Upper lobe of right lung (tissue), 1 donor: ENCODE data around the gene TXNDC16. TPM values are rescaled to one million over a fixed set of nuclear protein-coding genes. Genes with fewer than 3 reads are reported as not detected.

Experiments
- ATAC-seq: fragments of 200-7000 bp; cut with Tn5 transposase; one replicate; pipeline ENCODE4 v1.9.1; 2020; ENCODE audit warnings: mild to moderate bottlenecking, moderate library complexity
- DNase-seq: peaks from one replicate; pipeline ENCODE4 v3.0.0-alpha.2; 2020
- H3K27ac ChIP-seq: fragments of 200-600 bp; one replicate; pipeline ENCODE4 v1.8.0; 2022
- H3K27me3 ChIP-seq: fragments of 200-600 bp; one replicate; pipeline ENCODE4 v1.8.0; 2022; ENCODE audit warnings: mild to moderate bottlenecking
- H3K36me3 ChIP-seq: fragments of 200-600 bp; one replicate; pipeline ENCODE4 v1.8.0; 2022
- H3K4me1 ChIP-seq: fragments of 200-600 bp; one replicate; pipeline ENCODE4 v1.8.0; 2022
- H3K4me3 ChIP-seq: fragments of 200-600 bp; one replicate; pipeline ENCODE4 v1.8.0; 2022; ENCODE audit warnings: mild to moderate bottlenecking
- H3K9me3 ChIP-seq: fragments of 200-600 bp; one replicate; pipeline ENCODE4 v1.8.0; 2022
- CTCF ChIP-seq: fragments of 200-600 bp; IDR thresholded peaks from one replicate; pipeline ENCODE4 v1.8.0; 2022; ENCODE audit warnings: antibody characterized with exemption
- intact Hi-C: fragments of 100-400 bp; cut with DNase I; formaldehyde crosslinking; loops from one replicate; pipeline ENCODE4 v1.11.0; 2022
- total RNA-seq: library from RNA; stranded (reverse); fragmentation: NEBNext Ultra II Directional; extraction: Animal tissue kit (Norgen Biotek cat#: 25700); gene quantifications from one replicate; pipeline ENCODE4 v1.2.1, GENCODE V29; 2021
- donor health status: DM: no; HTN: yes; CAD: no; lungs with severe emphysema.

TXNDC16 gene
- total RNA-seq, 1 donor from 2014 or later: 5.1 TPM

- DNase-seq (no peak), ATAC-seq (no peak)
- H3K27me3 ChIP-seq: no peaks in the 10 kb centered on the region
- no peak overlapping the region for H3K4me3 ChIP-seq
- TF ChIP-seq CTCF: no peak
- no peak overlapping the region for H3K27ac ChIP-seq
- no peaks in the 10 kb centered on the region for H3K36me3 ChIP-seq
- H3K4me1 ChIP-seq: no peaks in the 10 kb centered on the region
- intact Hi-C loops: no loop called here
- H3K9me3 ChIP-seq: peaks cover 4% of the 10 kb centered on the region
Measured at GRCh38 chr14:52463375-52463774, 88.9 kb downstream of the TXNDC16 start.

GRCh38 chr14:52461721-52462120 is 90.6 kb downstream of the TXNDC16 start:
- intact Hi-C loops: no loop called here
- no peak for DNase-seq

GRCh38 chr14:52458721-52459085 is 93.6 kb downstream of the TXNDC16 start:
- Histone ChIP-seq H3K4me1 (no peaks in the 10 kb centered on the region), H3K9me3 (peaks cover 4% of the 10 kb centered on the region), H3K36me3 (no peaks in the 10 kb centered on the region), H3K27ac (peak overlapping the region; percentile 59), H3K27me3 (no peaks in the 10 kb centered on the region), H3K4me3 (no peak overlapping the region)
- DNase-seq: no peak
- intact Hi-C loops: no loop called here
- no peak for ATAC-seq
- no peak for TF ChIP-seq CTCF

More at GRCh38 chr14:52461721-52462120, 90.6 kb downstream of the TXNDC16 start:
- no peaks in the 10 kb centered on the region for H3K36me3 ChIP-seq
- no peak for ATAC-seq
- no peaks in the 10 kb centered on the region for H3K27me3 ChIP-seq
- no peak overlapping the region for H3K27ac ChIP-seq
- TF ChIP-seq CTCF: no peak
- H3K9me3 ChIP-seq: peaks cover 4% of the 10 kb centered on the region
- no peak overlapping the region for H3K4me3 ChIP-seq
- no peaks in the 10 kb centered on the region for H3K4me1 ChIP-seq

- intact Hi-C loops: no loop called here
- no peaks in the 10 kb centered on the region for H3K27me3 ChIP-seq
- H3K9me3 ChIP-seq: peaks cover 4% of the 10 kb centered on the region
- TF ChIP-seq CTCF: no peak
- DNase-seq (no peak), ATAC-seq (no peak)
- no peaks in the 10 kb centered on the region for H3K36me3 ChIP-seq
- peak overlapping the region; percentile 59 for H3K27ac ChIP-seq
- no peak overlapping the region for H3K4me3 ChIP-seq
- no peaks in the 10 kb centered on the region for H3K4me1 ChIP-seq
Measured at GRCh38 chr14:52457411-52457810, 94.9 kb downstream of the TXNDC16 start.

DNA sequence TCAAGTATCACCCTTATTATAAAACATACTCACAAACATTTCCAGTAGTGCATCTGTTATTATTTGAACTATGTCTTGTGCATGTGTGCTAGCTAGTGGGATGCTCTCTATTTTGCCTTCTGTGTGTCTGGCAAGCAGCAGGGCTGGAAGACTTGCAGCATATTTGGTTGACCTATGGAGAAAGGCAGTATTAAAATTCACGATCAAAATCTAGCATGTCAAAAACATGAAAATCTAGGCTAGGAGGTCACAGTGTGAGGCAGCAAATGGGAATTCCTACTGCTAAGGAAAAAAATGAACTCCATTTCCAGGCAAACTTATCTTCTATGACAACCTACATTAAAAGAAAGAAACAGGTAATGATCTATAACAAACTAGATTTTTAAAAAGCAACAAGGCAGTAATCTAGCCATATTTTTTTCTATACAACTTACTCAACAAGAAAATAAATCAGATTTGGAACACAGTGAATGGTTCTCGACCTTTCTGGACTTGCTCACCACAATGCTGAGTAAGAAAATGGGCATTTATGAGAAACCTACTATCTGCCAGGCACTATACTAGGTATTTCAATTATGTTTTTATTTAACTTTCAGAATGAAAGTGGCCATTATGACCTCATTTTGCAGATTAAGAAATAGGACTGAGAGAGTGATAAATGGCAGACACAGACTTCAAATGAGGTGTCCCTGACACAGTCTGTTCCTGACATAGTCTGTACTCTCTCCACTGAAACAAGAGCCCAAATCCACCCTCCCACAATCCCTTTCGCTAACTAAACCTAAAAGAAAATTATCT is 96.8 kb downstream of the TXNDC16 start:
- no peak for TF ChIP-seq CTCF
- no peaks in the 10 kb centered on the region for H3K9me3 ChIP-seq
- no peaks in the 10 kb centered on the region for H3K27me3 ChIP-seq
- DNase-seq (no peak), ATAC-seq (no peak)
- H3K27ac ChIP-seq: no peak overlapping the region
- intact Hi-C loops: no loop called here
- H3K4me3 ChIP-seq: no peak overlapping the region
- no peaks in the 10 kb centered on the region for H3K36me3 ChIP-seq
- H3K4me1 ChIP-seq: no peaks in the 10 kb centered on the region
